Measurements from ENCODE around the gene MRPS18B.
A peak's percentile ranks its signal among the peaks of the same experiment; 100 is the strongest.

Gene MRPS18B

GRCh38 chr6:30610065-30610464 is 7.6 kb upstream of the MRPS18B start:
- Histone ChIP-seq H3K9me3 (ENCODE audit: control insufficient read depth, insufficient read depth, low read length) (no peaks in the 10 kb centered on the region), H3K27ac (ENCODE audit: low read depth, low read length) (no peak overlapping the region), H3K27me3 (ENCODE audit: control insufficient read depth, insufficient read depth, low read length) (no peaks in the 10 kb centered on the region), H3K9ac (ENCODE audit: low read depth, low read length) (no peak overlapping the region), H3K4me1 (ENCODE audit: control insufficient read depth, insufficient read depth, low read length) (peaks cover 8% of the 10 kb centered on the region), H3K4me3 (ENCODE audit: low read depth, low read length) (no peak overlapping the region), H3K36me3 (ENCODE audit: control insufficient read depth, insufficient read depth, low read length) (peaks cover 79% of the 10 kb centered on the region)

DNA sequence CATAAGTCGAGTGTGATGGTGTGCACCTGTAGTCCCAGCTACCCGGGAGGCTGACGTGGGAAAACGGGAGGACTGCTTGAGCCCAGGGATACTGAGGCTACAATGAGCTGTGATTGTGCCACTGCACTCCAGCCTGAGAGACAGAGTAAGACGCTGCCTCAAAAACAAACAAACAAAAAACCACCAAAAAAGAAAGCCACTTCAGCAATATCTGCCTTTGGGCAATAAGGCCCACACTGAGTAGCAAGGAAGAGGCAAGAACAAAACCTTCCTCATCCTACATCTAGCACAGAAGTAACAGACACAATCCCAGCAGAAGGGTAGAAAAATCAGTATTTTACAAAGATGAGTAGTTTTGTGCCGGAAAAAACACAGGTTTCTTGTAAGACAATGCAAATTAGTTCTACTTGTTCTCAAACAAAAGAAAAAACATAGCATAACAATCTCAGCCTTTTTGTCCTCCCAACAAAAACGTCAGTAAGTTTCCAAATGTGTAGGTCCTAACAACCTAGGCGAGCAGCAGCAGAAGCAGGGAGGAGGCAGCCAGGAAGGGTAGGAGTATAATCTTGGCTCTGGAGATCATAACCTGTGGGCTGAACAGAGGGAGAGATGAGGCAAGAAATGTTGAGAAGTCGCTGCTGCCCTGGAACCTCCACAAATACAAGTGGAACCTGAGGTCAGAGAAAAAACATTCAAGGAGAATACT is 6.3 kb upstream of the MRPS18B start:
- H3K27me3 ChIP-seq (ENCODE audit: control insufficient read depth, insufficient read depth, low read length) = no peaks in the 10 kb centered on the region
- H3K9me3 ChIP-seq (ENCODE audit: control insufficient read depth, insufficient read depth, low read length) = no peaks in the 10 kb centered on the region
- H3K4me3 ChIP-seq (ENCODE audit: low read depth, low read length) = no peak overlapping the region
- no peak overlapping the region for H3K27ac ChIP-seq (ENCODE audit: low read depth, low read length)
- peaks cover 73% of the 10 kb centered on the region for H3K36me3 ChIP-seq (ENCODE audit: control insufficient read depth, insufficient read depth, low read length)
- peaks cover 14% of the 10 kb centered on the region for H3K4me1 ChIP-seq (ENCODE audit: control insufficient read depth, insufficient read depth, low read length)
- no peak overlapping the region for H3K9ac ChIP-seq (ENCODE audit: low read depth, low read length)

DNA sequence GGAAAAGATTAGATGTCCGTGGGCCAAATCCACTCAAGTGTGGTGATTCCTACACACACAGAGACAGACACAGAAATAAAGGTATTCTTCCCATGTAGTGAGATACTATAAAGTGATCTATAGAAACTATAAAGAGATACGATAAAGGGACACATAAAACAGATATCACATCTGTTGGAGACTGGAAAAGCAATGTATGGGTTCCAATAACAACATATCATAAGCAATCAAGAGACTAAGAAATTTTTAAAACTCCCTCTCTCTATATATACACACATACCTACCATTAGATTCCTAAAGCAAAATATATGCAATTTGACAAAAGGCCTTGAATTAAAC is 5.8 kb upstream of the MRPS18B start:
- Histone ChIP-seq H3K4me1 (ENCODE audit: control insufficient read depth, insufficient read depth, low read length) (peaks cover 14% of the 10 kb centered on the region), H3K27me3 (ENCODE audit: control insufficient read depth, insufficient read depth, low read length) (no peaks in the 10 kb centered on the region), H3K4me3 (ENCODE audit: low read depth, low read length) (no peak overlapping the region), H3K36me3 (ENCODE audit: control insufficient read depth, insufficient read depth, low read length) (peaks cover 73% of the 10 kb centered on the region), H3K27ac (ENCODE audit: low read depth, low read length) (no peak overlapping the region), H3K9ac (ENCODE audit: low read depth, low read length) (no peak overlapping the region), H3K9me3 (ENCODE audit: control insufficient read depth, insufficient read depth, low read length) (no peaks in the 10 kb centered on the region)

DNA sequence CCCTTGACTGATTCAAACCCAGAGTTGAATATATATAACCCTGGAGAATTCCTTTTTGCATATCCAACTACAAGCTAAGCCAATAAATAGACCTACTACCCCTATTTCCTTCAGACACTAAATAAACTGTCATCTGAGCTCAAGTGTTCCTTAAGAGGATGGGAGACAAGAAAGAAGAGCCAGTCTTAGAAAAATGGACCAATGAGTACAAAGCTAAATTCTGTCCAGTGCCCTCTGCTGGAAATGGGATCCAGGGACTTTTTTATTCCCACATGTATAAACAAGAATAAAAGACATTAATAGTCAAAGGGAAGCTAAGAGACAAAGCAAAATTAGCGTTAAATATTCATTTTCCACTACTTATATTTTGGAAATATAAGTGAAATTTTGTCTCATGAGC is 5.4 kb upstream of the MRPS18B start:
- Histone ChIP-seq H3K4me1 (ENCODE audit: control insufficient read depth, insufficient read depth, low read length) (peaks cover 14% of the 10 kb centered on the region), H3K9ac (ENCODE audit: low read depth, low read length) (no peak overlapping the region), H3K27me3 (ENCODE audit: control insufficient read depth, insufficient read depth, low read length) (no peaks in the 10 kb centered on the region), H3K27ac (ENCODE audit: low read depth, low read length) (no peak overlapping the region), H3K36me3 (ENCODE audit: control insufficient read depth, insufficient read depth, low read length) (peaks cover 70% of the 10 kb centered on the region), H3K9me3 (ENCODE audit: control insufficient read depth, insufficient read depth, low read length) (no peaks in the 10 kb centered on the region), H3K4me3 (ENCODE audit: low read depth, low read length) (no peak overlapping the region)

DNA sequence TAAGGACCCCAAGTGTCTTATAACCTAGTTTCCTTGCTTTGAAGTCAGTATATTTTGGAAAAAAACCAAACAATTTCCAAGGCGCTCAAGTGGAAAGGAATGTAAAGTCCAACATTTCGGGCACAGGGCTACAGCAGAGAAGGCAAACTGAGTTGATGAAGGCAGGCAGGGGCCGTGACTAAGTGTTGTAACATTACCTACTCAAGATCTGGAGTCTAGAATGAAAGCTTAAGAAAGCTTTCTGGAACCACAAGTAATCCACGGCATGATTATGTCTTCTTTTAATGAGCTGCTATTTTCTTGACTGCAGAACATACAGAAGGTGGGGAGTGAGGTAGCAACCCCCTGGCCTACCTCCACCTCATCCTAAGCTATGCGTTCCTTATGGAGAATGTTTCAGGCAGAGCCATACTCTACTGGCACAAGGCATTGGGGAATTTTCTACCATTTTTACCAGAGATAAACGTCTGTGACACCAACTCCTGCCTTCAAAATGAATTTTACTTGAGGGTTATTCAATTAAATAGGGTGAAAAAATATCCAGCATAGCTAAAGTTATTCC is 4.9 kb upstream of the MRPS18B start:
- H3K4me1 ChIP-seq (ENCODE audit: control insufficient read depth, insufficient read depth, low read length) = peaks cover 14% of the 10 kb centered on the region
- no peaks in the 10 kb centered on the region for H3K27me3 ChIP-seq (ENCODE audit: control insufficient read depth, insufficient read depth, low read length)
- H3K27ac ChIP-seq (ENCODE audit: low read depth, low read length) = peak overlapping the region; percentile 63
- no peak overlapping the region for H3K9ac ChIP-seq (ENCODE audit: low read depth, low read length)
- H3K4me3 ChIP-seq (ENCODE audit: low read depth, low read length) = no peak overlapping the region
- H3K36me3 ChIP-seq (ENCODE audit: control insufficient read depth, insufficient read depth, low read length) = peaks cover 64% of the 10 kb centered on the region
- H3K9me3 ChIP-seq (ENCODE audit: control insufficient read depth, insufficient read depth, low read length) = no peaks in the 10 kb centered on the region

GRCh38 chr6:30613251-30614043 is 4.2 kb upstream of the MRPS18B start:
- H3K36me3 ChIP-seq (ENCODE audit: control insufficient read depth, insufficient read depth, low read length) = peaks cover 57% of the 10 kb centered on the region
- no peak overlapping the region for H3K9ac ChIP-seq (ENCODE audit: low read depth, low read length)

GRCh38 chr6:30614044-30614842 is 3.4 kb upstream of the MRPS18B start:
- Histone ChIP-seq H3K4me1 (ENCODE audit: control insufficient read depth, insufficient read depth, low read length) (peaks cover 14% of the 10 kb centered on the region), H3K4me3 (ENCODE audit: low read depth, low read length) (peak overlapping the region; percentile 89), H3K27ac (ENCODE audit: low read depth, low read length) (peak overlapping the region; percentile 95), H3K9ac (ENCODE audit: low read depth, low read length) (peak overlapping the region; percentile 67), H3K27me3 (ENCODE audit: control insufficient read depth, insufficient read depth, low read length) (no peaks in the 10 kb centered on the region), H3K36me3 (ENCODE audit: control insufficient read depth, insufficient read depth, low read length) (peaks cover 51% of the 10 kb centered on the region), H3K9me3 (ENCODE audit: control insufficient read depth, insufficient read depth, low read length) (no peaks in the 10 kb centered on the region)

More at GRCh38 chr6:30613251-30614043, 4.2 kb upstream of the MRPS18B start:
- Histone ChIP-seq H3K9me3 (ENCODE audit: control insufficient read depth, insufficient read depth, low read length) (no peaks in the 10 kb centered on the region), H3K27me3 (ENCODE audit: control insufficient read depth, insufficient read depth, low read length) (no peaks in the 10 kb centered on the region), H3K4me3 (ENCODE audit: low read depth, low read length) (no peak overlapping the region), H3K4me1 (ENCODE audit: control insufficient read depth, insufficient read depth, low read length) (peaks cover 14% of the 10 kb centered on the region), H3K27ac (ENCODE audit: low read depth, low read length) (peak overlapping the region; percentile 95)

- Histone ChIP-seq H3K4me1 (ENCODE audit: control insufficient read depth, insufficient read depth, low read length) (peaks cover 14% of the 10 kb centered on the region), H3K27ac (ENCODE audit: low read depth, low read length) (peak overlapping the region; percentile 95), H3K36me3 (ENCODE audit: control insufficient read depth, insufficient read depth, low read length) (peaks cover 51% of the 10 kb centered on the region), H3K27me3 (ENCODE audit: control insufficient read depth, insufficient read depth, low read length) (no peaks in the 10 kb centered on the region), H3K4me3 (ENCODE audit: low read depth, low read length) (peak overlapping the region; percentile 89), H3K9ac (ENCODE audit: low read depth, low read length) (peak overlapping the region; percentile 99), H3K9me3 (ENCODE audit: control insufficient read depth, insufficient read depth, low read length) (no peaks in the 10 kb centered on the region)
Observed at GRCh38 chr6:30614843-30615218, 2.8 kb upstream of the MRPS18B start.

DNA sequence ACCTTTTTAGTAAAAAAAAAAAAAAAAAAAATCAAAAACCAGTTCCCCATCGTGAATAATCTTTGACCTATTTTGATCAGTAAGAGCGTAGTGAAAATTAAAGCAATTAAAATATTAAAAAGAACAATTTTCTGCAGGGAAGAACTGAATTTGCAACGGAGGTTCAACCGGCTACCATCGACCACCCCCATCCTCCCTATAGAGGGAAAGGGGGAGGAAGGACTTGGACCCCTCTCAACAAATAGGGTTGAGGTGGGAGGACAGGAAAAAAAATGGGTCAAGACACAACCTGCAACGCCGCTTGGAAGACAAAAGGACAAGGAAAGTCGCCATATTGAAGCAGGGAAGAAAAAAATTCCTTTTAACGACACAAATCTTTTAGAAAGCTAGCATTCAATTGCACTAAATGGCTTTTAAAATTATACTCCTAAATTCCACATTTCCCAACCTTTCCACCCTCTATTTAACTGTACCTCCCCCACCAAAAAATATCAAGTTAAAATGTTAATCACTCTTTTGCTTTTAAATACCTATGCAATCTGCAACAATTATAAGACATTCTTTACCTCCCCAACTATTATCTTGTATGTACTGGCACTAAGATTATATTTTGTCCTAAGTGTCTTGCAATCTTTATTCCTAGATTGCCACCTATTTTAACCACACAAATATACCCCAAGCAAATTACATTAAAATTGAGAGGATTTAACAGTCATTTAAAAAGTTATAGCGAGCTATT is 2.3 kb upstream of the MRPS18B start:
- Histone ChIP-seq H3K4me3 (ENCODE audit: low read depth, low read length) (peak overlapping the region; percentile 89), H3K27me3 (ENCODE audit: control insufficient read depth, insufficient read depth, low read length) (no peaks in the 10 kb centered on the region), H3K9ac (ENCODE audit: low read depth, low read length) (peak overlapping the region; percentile 99), H3K36me3 (ENCODE audit: control insufficient read depth, insufficient read depth, low read length) (peaks cover 48% of the 10 kb centered on the region), H3K9me3 (ENCODE audit: control insufficient read depth, insufficient read depth, low read length) (no peaks in the 10 kb centered on the region), H3K27ac (ENCODE audit: low read depth, low read length) (peak overlapping the region; percentile 95), H3K4me1 (ENCODE audit: control insufficient read depth, insufficient read depth, low read length) (peaks cover 14% of the 10 kb centered on the region)

All from HUES48 (cell line).